ENCODE measurements around the gene SCAMP1.

DNA sequence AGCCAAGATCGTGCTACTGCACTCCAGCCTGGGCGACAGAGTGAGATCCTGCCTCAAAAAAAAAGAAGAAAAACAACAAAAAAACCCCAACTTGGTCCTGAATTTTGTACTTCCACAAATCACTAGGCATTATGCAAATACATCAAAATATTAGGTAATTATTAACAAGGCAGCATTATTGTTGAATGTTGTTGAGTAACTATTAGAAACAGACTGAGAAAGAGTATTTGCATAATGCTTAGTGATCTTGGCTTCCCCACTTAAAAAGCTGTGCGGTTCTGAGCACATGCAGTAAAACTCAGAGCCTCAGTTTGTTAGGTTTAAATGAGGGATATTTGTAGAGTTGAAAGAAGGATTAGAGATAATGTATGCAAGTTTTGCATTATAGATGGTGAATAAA is 64.2 kb downstream of the SCAMP1 start:
- TF ChIP-seq, protein P1, sequence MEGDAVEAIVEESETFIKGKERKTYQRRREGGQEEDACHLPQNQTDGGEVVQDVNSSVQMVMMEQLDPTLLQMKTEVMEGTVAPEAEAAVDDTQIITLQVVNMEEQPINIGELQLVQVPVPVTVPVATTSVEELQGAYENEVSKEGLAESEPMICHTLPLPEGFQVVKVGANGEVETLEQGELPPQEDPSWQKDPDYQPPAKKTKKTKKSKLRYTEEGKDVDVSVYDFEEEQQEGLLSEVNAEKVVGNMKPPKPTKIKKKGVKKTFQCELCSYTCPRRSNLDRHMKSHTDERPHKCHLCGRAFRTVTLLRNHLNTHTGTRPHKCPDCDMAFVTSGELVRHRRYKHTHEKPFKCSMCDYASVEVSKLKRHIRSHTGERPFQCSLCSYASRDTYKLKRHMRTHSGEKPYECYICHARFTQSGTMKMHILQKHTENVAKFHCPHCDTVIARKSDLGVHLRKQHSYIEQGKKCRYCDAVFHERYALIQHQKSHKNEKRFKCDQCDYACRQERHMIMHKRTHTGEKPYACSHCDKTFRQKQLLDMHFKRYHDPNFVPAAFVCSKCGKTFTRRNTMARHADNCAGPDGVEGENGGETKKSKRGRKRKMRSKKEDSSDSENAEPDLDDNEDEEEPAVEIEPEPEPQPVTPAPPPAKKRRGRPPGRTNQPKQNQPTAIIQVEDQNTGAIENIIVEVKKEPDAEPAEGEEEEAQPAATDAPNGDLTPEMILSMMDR (conservative IDR thresholded peaks at IDR 0.05; ENCODE audit: low read depth, low read length) = no peak
- TF ChIP-seq EZH2 (IDR thresholded peaks at IDR 0.05; ENCODE audit: borderline replicate concordance, low read depth, low read length, poor library complexity, severe bottlenecking) = no peak

All from A673 (cell line).